GM12872 (cell line): ENCODE data around the gene LIPC.

Experiments used
- CTCF ChIP-seq: IDR thresholded peaks from 3 replicates; pipeline ENCODE4 v1.5.1; 2011; ENCODE audit warnings: low read depth, mild to moderate bottlenecking, low read length, moderate library complexity; ENCODE audit not compliant: insufficient read depth

LIPC gene

GRCh38 chr15:58527573-58528187, 95.9 kb downstream of the LIPC start:
- no peak for TF ChIP-seq CTCF

GRCh38 chr15:58528188-58528870, 96.5 kb downstream of the LIPC start:
- TF ChIP-seq CTCF = no peak

- no peak for TF ChIP-seq CTCF
Measured at GRCh38 chr15:58529041-58529440, 97.2 kb downstream of the LIPC start.

- no peak for TF ChIP-seq CTCF
Measured at GRCh38 chr15:58530056-58530590, 98.3 kb downstream of the LIPC start.

- no peak for TF ChIP-seq CTCF
Measured at GRCh38 chr15:58532126-58532525, 100.3 kb downstream of the LIPC start.

GRCh38 chr15:58534556-58534955, 102.8 kb downstream of the LIPC start:
- no peak for TF ChIP-seq CTCF

- TF ChIP-seq CTCF = no peak
Measured at GRCh38 chr15:58535337-58535736, 103.5 kb downstream of the LIPC start.
